Brain microvascular endothelial cell (primary cell): ENCODE measurements around the gene CAMKK1.

ENCODE experiments used
- DNase-seq: peaks from one replicate; pipeline ENCODE4 v3.0.0-alpha.2; 2020
- H3K27ac ChIP-seq: fragments of 250-450 bp; sonication (Bioruptor Pico); 2 replicates; pipeline ENCODE4 v1.5.1; 2020; ENCODE audit warnings: mild to moderate bottlenecking, moderate library complexity
- H3K27me3 ChIP-seq: fragments of 250-450 bp; sonication (Bioruptor Pico); replicated peaks from 2 replicates; pipeline ENCODE4 v1.5.1; 2020; ENCODE audit warnings: mild to moderate bottlenecking
- H3K36me3 ChIP-seq: fragments of 250-450 bp; sonication (Bioruptor Pico); replicated peaks from 2 replicates; pipeline ENCODE4 v1.5.1; 2020; ENCODE audit warnings: mild to moderate bottlenecking
- H3K4me3 ChIP-seq: 2 replicates; pipeline ENCODE4 v1.5.1; 2011; ENCODE audit warnings: low read depth, mild to moderate bottlenecking, control low read depth, low read length, moderate library complexity
- CTCF ChIP-seq: IDR thresholded peaks from 2 replicates; pipeline ENCODE4 v1.5.1; 2011; ENCODE audit warnings: low read depth, mild to moderate bottlenecking, moderate library complexity, low read length, control low read depth, inconsistent platforms; ENCODE audit errors: missing control alignments
- in situ Hi-C: cut with HindIII; loops from 2 replicates; pipeline ENCODE4 v1.10.0; 2017; ENCODE audit warnings: low sequenced_read_pairs, low pct_ligation_motif_present

The CAMKK1 gene

GRCh38 chr17:3879186-3879585 lies 13.7 kb downstream of the CAMKK1 start:
- no peak overlapping the region for H3K27ac ChIP-seq
- TF ChIP-seq CTCF, result no peak
- no peaks in the 10 kb centered on the region for H3K27me3 ChIP-seq
- H3K36me3 ChIP-seq, result peaks cover 2% of the 10 kb centered on the region
- DNase-seq, result peak; percentile 35
- in situ Hi-C loops, result no loop called here
- no peak overlapping the region for H3K4me3 ChIP-seq

- in situ Hi-C loops, result no loop called here
- DNase-seq, result no peak
- Histone ChIP-seq H3K4me3 (no peak overlapping the region), H3K27ac (no peak overlapping the region), H3K27me3 (no peaks in the 10 kb centered on the region), H3K36me3 (peaks cover 5% of the 10 kb centered on the region)
- TF ChIP-seq CTCF, result no peak
Measured at GRCh38 chr17:3877220-3877619, 15.6 kb downstream of the CAMKK1 start.

GRCh38 chr17:3875317-3875716 lies 17.5 kb downstream of the CAMKK1 start:
- in situ Hi-C loops, result no loop called here
- Histone ChIP-seq H3K27ac (no peak overlapping the region), H3K36me3 (peaks cover 5% of the 10 kb centered on the region), H3K27me3 (no peaks in the 10 kb centered on the region), H3K4me3 (no peak overlapping the region)
- DNase-seq, result no peak
- no peak for TF ChIP-seq CTCF

GRCh38 chr17:3873862-3874261 lies 19.0 kb downstream of the CAMKK1 start:
- Histone ChIP-seq H3K36me3 (peaks cover 5% of the 10 kb centered on the region), H3K4me3 (no peak overlapping the region), H3K27me3 (no peaks in the 10 kb centered on the region), H3K27ac (no peak overlapping the region)
- TF ChIP-seq CTCF, result no peak
- in situ Hi-C loops, result no loop called here
- DNase-seq, result no peak

- H3K27me3 ChIP-seq, result no peaks in the 10 kb centered on the region
- TF ChIP-seq CTCF, result no peak
- DNase-seq, result no peak
- peaks cover 5% of the 10 kb centered on the region for H3K36me3 ChIP-seq
- H3K4me3 ChIP-seq, result no peak overlapping the region
- in situ Hi-C loops, result no loop called here
- no peak overlapping the region for H3K27ac ChIP-seq
Measured at GRCh38 chr17:3870871-3871306, 22.0 kb downstream of the CAMKK1 start.

GRCh38 chr17:3867606-3868005 lies 25.2 kb downstream of the CAMKK1 start:
- no peak overlapping the region for H3K4me3 ChIP-seq
- peaks cover under 1% of the 10 kb centered on the region for H3K36me3 ChIP-seq
- DNase-seq, result no peak
- no peaks in the 10 kb centered on the region for H3K27me3 ChIP-seq
- no peak overlapping the region for H3K27ac ChIP-seq
- in situ Hi-C loops, result no loop called here
- no peak for TF ChIP-seq CTCF
